NT2/D1 (cell line): ENCODE data around the gene SYS1.

Source experiments
- SUZ12 ChIP-seq: IDR thresholded peaks from 2 replicates; pipeline ENCODE4 v1.6.1; 2011; ENCODE audit not compliant: insufficient read length, insufficient read depth; ENCODE audit errors: extremely low read depth
- YY1 ChIP-seq: IDR thresholded peaks from 2 replicates; pipeline ENCODE4 v1.6.1; 2011; ENCODE audit not compliant: insufficient read length, insufficient read depth
- ZNF274 ChIP-seq: IDR thresholded peaks from 2 replicates; pipeline ENCODE4 v1.6.1; 2011; ENCODE audit warnings: mild to moderate bottlenecking, low read depth, low read length

GRCh38 chr20:45415822-45416637 is 53.1 kb downstream of the SYS1 start, which contains the start of gene PIGT:
- TF ChIP-seq YY1 = peak; percentile 76
- TF ChIP-seq SUZ12 = no peak
- TF ChIP-seq ZNF274 = no peak
